AG04450 (cell line): Measurements from ENCODE around the gene ANO6. TPM values are rescaled to one million over a fixed set of nuclear protein-coding genes. Genes with fewer than 3 reads are reported as not detected.

Source experiments
- CTCF ChIA-PET: fragments of 300-600, 350-600 bp; formaldehyde crosslinking; extraction: SDS; loops from one replicate; lab custom pipeline; 2022; ENCODE audit warnings: antibody characterized with exemption, inconsistent platforms; lab: Charles Lee
- POLR2A ChIA-PET: fragments of 350-600 bp; formaldehyde crosslinking; extraction: SDS; loops from one replicate; lab custom pipeline; 2021; ENCODE audit warnings: antibody characterized with exemption, inconsistent platforms; lab: Yijun Ruan, JAX
- DNase-seq: peaks from one replicate; pipeline ENCODE4 v3.0.0-alpha.2; 2011; ENCODE audit warnings: low read depth, low spot score
- H3K27ac ChIP-seq: one replicate; pipeline ENCODE4 v1.5.1; 2012; ENCODE audit warnings: low read depth, low read length, control low read depth
- H3K27me3 ChIP-seq: one replicate; pipeline ENCODE4 v1.6.0; 2012; ENCODE audit warnings: low read length; ENCODE audit not compliant: control insufficient read depth, insufficient read depth
- H3K4me3 ChIP-seq: 2 replicates; pipeline ENCODE4 v1.5.1; 2011; ENCODE audit warnings: mild to moderate bottlenecking, low read depth, low read length, control low read depth
- H3K9me3 ChIP-seq: 2 replicates; pipeline ENCODE4 v1.5.1; 2012; ENCODE audit warnings: low read length; ENCODE audit not compliant: control insufficient read depth, insufficient read depth
- polyA plus RNA-seq: library from polyadenylated mRNA; depleted of rRNA; stranded (reverse); fragments of >200 nt; gene quantifications from 2 replicates; pipeline ENCODE4 v1.2.3, GENCODE V29; 2011
- TF ChIP-seq, protein P1 (sequence below): IDR thresholded peaks from 2 replicates; pipeline ENCODE4 v1.5.1; 2011; ENCODE audit warnings: low read depth, low read length, control low read depth, inconsistent platforms

ANO6 gene
- polyA plus RNA-seq, 1 experiment, result 51.9 TPM

GRCh38 chr12:45243963-45244362, 28.1 kb downstream of the ANO6 start:
- TF ChIP-seq, protein P1, sequence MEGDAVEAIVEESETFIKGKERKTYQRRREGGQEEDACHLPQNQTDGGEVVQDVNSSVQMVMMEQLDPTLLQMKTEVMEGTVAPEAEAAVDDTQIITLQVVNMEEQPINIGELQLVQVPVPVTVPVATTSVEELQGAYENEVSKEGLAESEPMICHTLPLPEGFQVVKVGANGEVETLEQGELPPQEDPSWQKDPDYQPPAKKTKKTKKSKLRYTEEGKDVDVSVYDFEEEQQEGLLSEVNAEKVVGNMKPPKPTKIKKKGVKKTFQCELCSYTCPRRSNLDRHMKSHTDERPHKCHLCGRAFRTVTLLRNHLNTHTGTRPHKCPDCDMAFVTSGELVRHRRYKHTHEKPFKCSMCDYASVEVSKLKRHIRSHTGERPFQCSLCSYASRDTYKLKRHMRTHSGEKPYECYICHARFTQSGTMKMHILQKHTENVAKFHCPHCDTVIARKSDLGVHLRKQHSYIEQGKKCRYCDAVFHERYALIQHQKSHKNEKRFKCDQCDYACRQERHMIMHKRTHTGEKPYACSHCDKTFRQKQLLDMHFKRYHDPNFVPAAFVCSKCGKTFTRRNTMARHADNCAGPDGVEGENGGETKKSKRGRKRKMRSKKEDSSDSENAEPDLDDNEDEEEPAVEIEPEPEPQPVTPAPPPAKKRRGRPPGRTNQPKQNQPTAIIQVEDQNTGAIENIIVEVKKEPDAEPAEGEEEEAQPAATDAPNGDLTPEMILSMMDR, result no peak

GRCh38 chr12:45244561-45245343, 28.9 kb downstream of the ANO6 start:
- no peak overlapping the region for H3K4me3 ChIP-seq
- no peaks in the 10 kb centered on the region for H3K9me3 ChIP-seq
- no peaks in the 10 kb centered on the region for H3K27me3 ChIP-seq
- ChIA-PET CTCF (interaction anchor here (0.8 to 1.1 kb wide), 3 partner anchors 24 to 144 kb away, joined by 3 to 4 read pairs (median 3); no protein-coding TSS in a partner anchor), POLR2A (interaction anchor here (0.8 kb wide), 1 partner anchor 92 kb away, joined by 3 read pairs; no protein-coding TSS in a partner anchor)
- no peak overlapping the region for H3K27ac ChIP-seq
- TF ChIP-seq, protein P1, result no peak
- DNase-seq, result no peak

More at GRCh38 chr12:45243963-45244362, 28.1 kb downstream of the ANO6 start:
- no peak overlapping the region for H3K4me3 ChIP-seq
- H3K9me3 ChIP-seq, result no peaks in the 10 kb centered on the region
- CTCF ChIA-PET, result no interaction called here
- no peak overlapping the region for H3K27ac ChIP-seq
- POLR2A ChIA-PET, result no interaction called here
- no peak for DNase-seq
- no peaks in the 10 kb centered on the region for H3K27me3 ChIP-seq

DNA sequence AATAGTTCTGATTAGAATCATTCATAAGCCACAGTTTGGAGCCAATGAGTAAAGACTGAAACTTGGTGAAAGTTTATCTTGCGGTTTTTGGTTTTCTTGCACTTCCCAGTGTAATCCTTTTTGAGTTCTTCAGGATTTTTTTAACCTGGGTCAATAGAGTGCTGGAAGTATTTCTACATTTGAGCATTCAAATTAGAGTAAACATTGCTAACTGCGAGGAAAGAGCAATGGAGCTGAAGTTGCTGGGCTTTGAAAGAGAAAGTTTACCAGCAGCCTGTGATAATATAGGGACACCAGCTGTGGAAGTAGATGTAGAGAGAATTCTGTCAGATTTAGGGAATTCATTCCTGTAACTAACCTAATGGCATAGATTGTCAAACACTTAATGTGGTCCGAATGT, 30.3 kb downstream of the ANO6 start:
- no peak for DNase-seq
- TF ChIP-seq, protein P1, result no peak
- no peaks in the 10 kb centered on the region for H3K9me3 ChIP-seq
- CTCF ChIA-PET, result no interaction called here
- no peak overlapping the region for H3K27ac ChIP-seq
- POLR2A ChIA-PET, result no interaction called here
- H3K27me3 ChIP-seq, result no peaks in the 10 kb centered on the region
- no peak overlapping the region for H3K4me3 ChIP-seq

DNA sequence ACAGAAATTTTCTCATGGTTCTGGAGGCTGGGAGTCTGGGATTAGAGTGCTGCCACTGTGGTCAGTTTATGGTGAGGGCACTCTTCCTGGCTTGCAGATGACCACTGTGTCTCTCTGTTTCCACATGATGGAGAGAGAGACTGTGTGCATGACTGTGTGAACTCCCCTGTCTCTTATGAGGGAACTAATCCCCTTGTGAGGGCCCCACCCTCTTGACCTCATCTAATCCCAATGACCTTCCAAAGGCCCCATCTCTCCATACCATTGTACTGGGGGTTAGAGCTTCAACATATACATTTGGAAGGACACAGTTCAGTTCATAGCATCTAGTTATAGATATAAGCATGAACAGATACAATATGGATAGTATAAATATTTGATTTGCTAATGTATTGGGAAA, 31.7 kb downstream of the ANO6 start:
- CTCF ChIA-PET, result no interaction called here
- no peak overlapping the region for H3K4me3 ChIP-seq
- no peak overlapping the region for H3K27ac ChIP-seq
- no peaks in the 10 kb centered on the region for H3K27me3 ChIP-seq
- TF ChIP-seq, protein P1, result no peak
- no peak for DNase-seq
- H3K9me3 ChIP-seq, result no peaks in the 10 kb centered on the region
- POLR2A ChIA-PET, result no interaction called here

- H3K9me3 ChIP-seq, result no peaks in the 10 kb centered on the region
- TF ChIP-seq, protein P1, result no peak
- no peaks in the 10 kb centered on the region for H3K27me3 ChIP-seq
- H3K27ac ChIP-seq, result no peak overlapping the region
- ChIA-PET CTCF (no interaction called here), POLR2A (no interaction called here)
- H3K4me3 ChIP-seq, result no peak overlapping the region
- no peak for DNase-seq
Measured at GRCh38 chr12:45248095-45248494, 32.2 kb downstream of the ANO6 start.
